Measurements from ENCODE around the gene ZC3H14. TPM values are rescaled to one million over a fixed set of nuclear protein-coding genes. Genes with fewer than 3 reads are reported as not detected.

The ZC3H14 gene
- total RNA-seq, 4 donors from 2014 or later = 88.5 to 112 (median 104) TPM

DNA sequence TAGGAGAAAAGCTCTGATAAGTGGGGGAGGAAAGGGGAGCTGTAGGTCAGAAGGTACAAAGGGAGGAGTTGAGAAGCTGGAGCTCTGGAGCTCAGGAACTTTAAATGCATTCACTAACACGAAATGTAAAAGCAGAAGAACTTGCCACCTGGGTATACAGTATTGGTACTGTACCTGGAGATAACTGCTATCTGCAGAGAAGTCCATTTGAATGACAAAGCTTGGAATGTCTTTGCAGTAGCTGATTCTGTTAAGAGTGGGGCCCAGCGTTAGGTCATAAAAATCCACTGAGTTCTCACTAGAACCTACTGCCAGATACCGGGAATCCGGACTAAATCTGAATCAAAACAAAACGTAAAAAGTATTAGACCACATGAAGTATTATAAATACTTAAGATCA, 55.6 kb downstream of the ZC3H14 start:
- H3K27me3 ChIP-seq = no peaks in the 10 kb centered on the region
- TF ChIP-seq, protein P1, sequence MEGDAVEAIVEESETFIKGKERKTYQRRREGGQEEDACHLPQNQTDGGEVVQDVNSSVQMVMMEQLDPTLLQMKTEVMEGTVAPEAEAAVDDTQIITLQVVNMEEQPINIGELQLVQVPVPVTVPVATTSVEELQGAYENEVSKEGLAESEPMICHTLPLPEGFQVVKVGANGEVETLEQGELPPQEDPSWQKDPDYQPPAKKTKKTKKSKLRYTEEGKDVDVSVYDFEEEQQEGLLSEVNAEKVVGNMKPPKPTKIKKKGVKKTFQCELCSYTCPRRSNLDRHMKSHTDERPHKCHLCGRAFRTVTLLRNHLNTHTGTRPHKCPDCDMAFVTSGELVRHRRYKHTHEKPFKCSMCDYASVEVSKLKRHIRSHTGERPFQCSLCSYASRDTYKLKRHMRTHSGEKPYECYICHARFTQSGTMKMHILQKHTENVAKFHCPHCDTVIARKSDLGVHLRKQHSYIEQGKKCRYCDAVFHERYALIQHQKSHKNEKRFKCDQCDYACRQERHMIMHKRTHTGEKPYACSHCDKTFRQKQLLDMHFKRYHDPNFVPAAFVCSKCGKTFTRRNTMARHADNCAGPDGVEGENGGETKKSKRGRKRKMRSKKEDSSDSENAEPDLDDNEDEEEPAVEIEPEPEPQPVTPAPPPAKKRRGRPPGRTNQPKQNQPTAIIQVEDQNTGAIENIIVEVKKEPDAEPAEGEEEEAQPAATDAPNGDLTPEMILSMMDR (IDR thresholded peaks at IDR 0.05) = no peak
- TF ChIP-seq POLR2A (IDR thresholded peaks at IDR 0.05) = no peak
- H3K36me3 ChIP-seq = no peaks in the 10 kb centered on the region
- no peak for DNase-seq
- no peaks in the 10 kb centered on the region for H3K4me1 ChIP-seq
- H3K9me3 ChIP-seq = no peaks in the 10 kb centered on the region
- intact Hi-C loops (cut with DNase I) = no loop called here
- no peak overlapping the region for H3K27ac ChIP-seq
- no peak overlapping the region for H3K4me3 ChIP-seq (replicated peaks in 1 of 3)
- 85 to 89% methylated on average over 5 of the region's 5 CpGs for WGBS, 2 donors

DNA sequence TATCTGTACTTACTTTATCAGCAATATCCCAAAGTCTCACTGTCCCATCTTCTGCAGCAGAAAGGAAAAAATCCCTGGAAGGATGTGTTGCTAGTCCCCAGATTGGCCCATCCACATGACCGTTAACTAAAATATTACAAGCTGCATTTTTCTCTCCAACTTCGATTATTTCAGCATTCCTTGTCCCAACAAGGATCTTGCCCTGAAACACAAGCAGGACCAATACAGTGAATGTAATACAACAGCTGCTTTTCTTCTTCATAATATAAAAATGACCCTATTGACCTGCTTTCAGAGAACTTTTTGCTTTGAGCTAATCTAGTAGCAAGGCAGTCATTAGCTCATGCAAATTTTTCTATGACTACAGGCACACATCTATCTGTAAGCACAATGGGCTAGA, 58.3 kb downstream of the ZC3H14 start:
- Histone ChIP-seq H3K27me3 (no peaks in the 10 kb centered on the region), H3K9me3 (no peaks in the 10 kb centered on the region), H3K4me1 (no peaks in the 10 kb centered on the region), H3K4me3 (replicated peaks in 1 of 3) (no peak overlapping the region), H3K27ac (no peak overlapping the region), H3K36me3 (no peaks in the 10 kb centered on the region)
- WGBS, 2 donors = 87 to 90% methylated on average over 2 of the region's 2 CpGs
- DNase-seq = no peak
- TF ChIP-seq, protein P1 (IDR thresholded peaks at IDR 0.05) = no peak
- no peak for TF ChIP-seq POLR2A (IDR thresholded peaks at IDR 0.05)
- intact Hi-C loops (cut with DNase I) = no loop called here

DNA sequence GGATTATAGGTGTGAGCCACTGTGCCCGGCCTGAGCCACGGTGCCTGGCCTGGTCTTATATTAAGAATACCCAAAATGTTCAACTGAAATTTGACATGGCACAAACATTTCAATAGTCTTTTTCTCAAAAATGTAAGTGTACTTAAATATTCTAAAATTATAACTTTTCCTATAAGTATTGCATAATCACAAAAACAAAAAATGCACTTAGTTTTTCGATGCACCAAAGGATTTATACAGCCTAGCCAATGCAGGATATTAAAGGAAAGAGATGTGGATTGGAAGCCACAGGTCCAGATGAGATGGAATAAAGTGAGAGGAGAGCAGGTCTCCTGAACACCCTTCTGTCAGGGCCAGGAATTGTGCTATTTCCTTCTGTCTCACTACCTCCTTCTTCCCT, 62.8 kb downstream of the ZC3H14 start:
- no peaks in the 10 kb centered on the region for H3K36me3 ChIP-seq
- H3K27me3 ChIP-seq = no peaks in the 10 kb centered on the region
- TF ChIP-seq, protein P1 (IDR thresholded peaks at IDR 0.05) = no peak
- no peak for TF ChIP-seq POLR2A (IDR thresholded peaks at IDR 0.05)
- DNase-seq = no peak
- no peaks in the 10 kb centered on the region for H3K4me1 ChIP-seq
- H3K27ac ChIP-seq = no peak overlapping the region
- H3K9me3 ChIP-seq = no peaks in the 10 kb centered on the region
- 94 to 99% methylated on average over 3 of the region's 3 CpGs for WGBS, 2 donors
- intact Hi-C loops (cut with DNase I) = no loop called here
- H3K4me3 ChIP-seq (replicated peaks in 1 of 3) = no peak overlapping the region

DNA sequence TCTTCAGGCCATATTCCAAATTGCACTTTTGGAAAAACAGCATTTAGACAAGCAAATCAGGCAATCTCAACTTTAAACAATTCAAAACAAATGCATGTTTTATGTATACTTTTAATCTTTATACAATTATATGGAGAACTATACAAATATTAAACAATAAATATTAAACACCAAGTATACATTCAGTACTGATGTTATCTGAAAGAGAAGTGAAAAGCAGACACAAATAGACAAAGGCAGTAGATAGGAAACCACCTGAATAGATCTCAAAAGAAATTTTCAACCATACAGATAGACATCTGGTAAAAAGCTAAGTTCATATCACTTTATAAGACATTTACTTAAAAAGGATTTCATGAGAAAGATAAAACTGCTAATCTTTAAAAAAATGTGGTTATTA, 65.2 kb downstream of the ZC3H14 start:
- DNase-seq = no peak
- Histone ChIP-seq H3K27ac (no peak overlapping the region), H3K27me3 (no peaks in the 10 kb centered on the region), H3K9me3 (no peaks in the 10 kb centered on the region), H3K4me1 (no peaks in the 10 kb centered on the region), H3K4me3 (replicated peaks in 1 of 3) (no peak overlapping the region), H3K36me3 (no peaks in the 10 kb centered on the region)
- intact Hi-C loops (cut with DNase I) = no loop called here
- TF ChIP-seq POLR2A (IDR thresholded peaks at IDR 0.05) = no peak

DNA sequence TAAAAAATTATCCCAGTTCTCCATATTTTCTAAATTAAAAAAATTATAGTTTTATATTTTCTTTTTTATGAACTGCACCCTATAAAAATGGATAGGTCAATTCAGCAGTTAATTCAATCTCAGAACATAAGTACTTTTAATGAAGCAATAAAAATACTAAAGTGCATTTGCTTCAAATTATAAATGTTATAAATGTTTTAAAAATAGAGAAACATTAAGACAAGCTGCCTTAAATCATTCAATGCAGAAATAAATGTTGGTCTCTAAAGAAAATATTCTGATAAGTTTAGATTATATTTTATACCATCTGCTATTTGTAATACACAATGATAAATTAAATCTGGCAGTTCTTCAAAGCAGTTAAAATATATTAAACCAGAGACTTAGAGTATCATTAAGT, 65.6 kb downstream of the ZC3H14 start:
- DNase-seq = no peak

More for the DNA sequence above, 65.6 kb downstream of the ZC3H14 start:
- no peaks in the 10 kb centered on the region for H3K27me3 ChIP-seq
- no peak overlapping the region for H3K4me3 ChIP-seq (replicated peaks in 1 of 3)
- TF ChIP-seq POLR2A (IDR thresholded peaks at IDR 0.05) = no peak
- TF ChIP-seq, protein P1 (IDR thresholded peaks at IDR 0.05) = no peak
- no peaks in the 10 kb centered on the region for H3K9me3 ChIP-seq
- H3K27ac ChIP-seq = no peak overlapping the region
- no peaks in the 10 kb centered on the region for H3K36me3 ChIP-seq
- intact Hi-C loops (cut with DNase I) = no loop called here
- H3K4me1 ChIP-seq = no peaks in the 10 kb centered on the region
